D721Med (cell line): Measurements from ENCODE around the gene CSRNP2.

ENCODE experiments used
- DNase-seq: peaks from one replicate; pipeline ENCODE4 v3.0.0; 2011; ENCODE audit warnings: low spot score; ENCODE audit not compliant: insufficient read length
- FAIRE-seq: peaks from 2 replicates; lab custom pipeline; 2011; peaks lifted over from hg19 to GRCh38; lab: Jason Lieb, UNC
- CTCF ChIP-seq: IDR thresholded peaks from 2 replicates; pipeline ENCODE4 v1.5.1; 2012; ENCODE audit warnings: mild to moderate bottlenecking, control low read depth; ENCODE audit not compliant: insufficient read depth; ENCODE audit errors: missing control alignments

CSRNP2 gene

DNA sequence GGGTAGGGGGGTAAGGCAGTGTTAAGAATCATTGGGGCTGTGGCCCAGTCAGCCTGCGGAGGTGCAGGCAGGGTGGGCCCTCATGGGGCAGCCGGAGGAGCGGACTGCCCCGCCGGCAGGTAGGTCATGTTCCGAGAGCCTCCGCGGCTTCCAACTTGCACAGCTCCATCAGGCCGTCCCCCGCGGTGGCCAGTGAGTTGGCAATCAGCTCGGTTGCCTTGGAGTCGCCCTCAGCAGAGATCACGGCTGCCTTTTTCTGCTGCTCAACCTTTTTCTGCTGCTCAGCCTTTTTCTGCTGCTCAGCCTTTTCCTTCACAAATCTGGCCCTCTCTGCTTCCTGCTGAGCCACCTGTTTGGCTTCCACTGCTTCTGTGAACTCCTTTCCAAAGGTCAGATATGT, 41.1 kb upstream of the CSRNP2 start:
- FAIRE-seq (no peak), DNase-seq (no peak)
- no peak for TF ChIP-seq CTCF

DNA sequence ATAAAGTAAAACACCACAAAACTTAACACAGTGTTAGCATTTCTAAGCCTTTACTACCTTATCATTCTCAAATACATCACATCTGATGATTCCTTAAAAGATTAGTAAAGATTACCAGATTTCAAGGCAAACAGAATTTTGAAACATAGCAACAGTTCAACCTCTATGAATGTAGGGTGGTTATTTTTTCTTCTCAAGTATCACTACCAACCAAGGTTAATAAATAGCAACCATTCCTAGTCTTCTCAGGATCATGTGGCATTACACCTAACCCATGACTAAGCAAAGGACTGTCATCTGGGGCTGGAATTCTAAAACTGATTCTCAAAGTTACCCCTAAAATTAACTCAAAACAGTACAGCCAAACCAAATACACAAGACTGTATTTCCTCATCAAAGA, 39.4 kb upstream of the CSRNP2 start:
- no peak for FAIRE-seq
- no peak for TF ChIP-seq CTCF
- DNase-seq = no peak

- TF ChIP-seq CTCF = no peak
- FAIRE-seq = no peak
- no peak for DNase-seq
Observed at GRCh38 chr12:51118706-51119105, 35.3 kb upstream of the CSRNP2 start.

DNA sequence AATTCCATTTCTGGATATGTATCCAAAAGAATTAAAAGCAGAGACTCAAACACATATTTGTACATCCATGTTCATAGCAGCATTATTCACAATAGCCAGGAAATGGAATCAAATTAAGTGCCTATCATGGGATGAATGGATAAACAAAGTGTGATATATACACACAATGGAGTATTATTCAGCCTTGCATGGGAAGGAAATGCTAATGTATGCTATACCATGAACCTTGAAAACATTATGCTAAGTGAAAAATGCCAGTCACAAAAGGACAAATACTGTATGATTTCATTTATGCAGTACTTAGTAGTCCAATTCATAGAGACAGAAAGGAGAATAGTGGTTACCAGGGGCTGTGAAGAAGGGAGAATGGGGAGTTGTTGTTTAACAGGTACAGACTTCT, 32.1 kb upstream of the CSRNP2 start:
- TF ChIP-seq CTCF = no peak
- FAIRE-seq (no peak), DNase-seq (no peak)

DNA sequence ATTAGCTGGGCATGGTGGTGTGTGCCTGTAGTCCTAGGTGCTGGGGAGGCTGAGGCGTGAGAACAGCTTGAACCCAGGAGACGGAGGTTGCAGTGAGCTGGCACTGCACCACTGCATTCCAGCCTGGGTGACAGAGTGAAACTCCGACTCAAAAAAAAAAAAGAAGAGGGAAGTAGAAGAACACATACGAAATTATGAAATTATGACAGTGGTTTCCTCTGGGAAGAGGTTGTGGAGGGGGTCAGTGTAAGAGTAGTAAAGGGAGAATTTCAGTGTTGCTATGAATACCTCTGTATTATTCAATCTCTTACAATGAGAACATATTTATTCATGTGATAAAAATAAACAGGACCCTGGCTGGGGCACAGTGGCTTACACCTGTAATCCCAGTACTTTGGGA, 24.7 kb upstream of the CSRNP2 start:
- no peak for FAIRE-seq
- DNase-seq = no peak
- no peak for TF ChIP-seq CTCF

GRCh38 chr12:51103977-51104376, 20.6 kb upstream of the CSRNP2 start:
- DNase-seq = no peak
- no peak for TF ChIP-seq CTCF
- FAIRE-seq = no peak

DNA sequence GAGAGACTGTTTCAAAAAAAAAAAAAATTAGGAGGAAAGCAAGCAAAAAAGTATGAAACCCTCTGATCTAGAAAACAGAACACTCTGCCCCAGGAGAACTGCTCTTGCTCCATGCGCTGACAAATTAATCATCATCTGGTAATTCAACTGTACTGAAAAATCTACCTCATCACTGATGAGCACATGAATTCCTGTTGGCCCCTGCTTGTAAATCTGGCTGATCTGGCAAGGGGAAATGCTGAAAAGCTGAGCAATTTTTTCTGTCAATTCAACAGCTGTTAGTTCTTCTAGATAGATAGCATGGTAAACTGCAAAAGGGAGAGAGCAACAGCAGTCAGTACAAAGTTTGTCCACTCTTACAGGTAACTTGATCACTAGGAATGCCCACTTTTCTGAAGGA, 15.2 kb upstream of the CSRNP2 start:
- no peak for FAIRE-seq
- TF ChIP-seq CTCF = no peak
- no peak for DNase-seq
